Measurements from ENCODE around the gene HOXC10. TPM values are rescaled to one million over a fixed set of nuclear protein-coding genes. Genes with fewer than 3 reads are reported as not detected.

Gene HOXC10
- polyA plus RNA-seq, 3 donors = not detected

DNA sequence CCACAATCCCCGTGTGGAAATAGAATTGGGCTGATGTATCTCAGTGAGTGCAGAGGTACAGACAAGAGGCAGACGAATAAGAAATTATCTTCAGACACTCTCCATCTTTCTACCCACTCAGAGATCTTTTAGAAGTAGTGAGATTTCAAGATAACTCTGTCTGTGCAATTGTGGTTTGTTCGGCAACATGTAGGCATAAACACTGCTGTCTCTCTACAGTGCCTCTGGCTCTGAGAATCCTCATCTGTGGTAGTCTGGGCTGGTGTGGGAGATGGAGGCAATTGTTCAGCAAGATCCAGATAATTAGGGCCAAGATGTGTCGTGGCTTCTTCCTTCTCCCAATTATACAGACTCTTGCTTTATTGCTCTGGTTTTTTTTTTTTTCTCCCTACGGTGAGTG, 43.2 kb upstream of the HOXC10 start:
- Mint-ChIP-seq H3K9me3 (peaks cover 6 to 45% (median 30%) of the 10 kb centered on the region in 7 donors), H3K36me3 (peaks cover 2 to 7% of the 10 kb centered on the region in 2 donors), H3K27ac (no peak overlapping the region), H3K4me1 (peaks cover 4% of the 10 kb centered on the region), H3K27me3 (ENCODE audit: low read depth in 3 of 3) (peaks cover 94 to 97% (median 95%) of the 10 kb centered on the region in 3 donors), H3K4me3 (peak overlapping the region in 1 of 2 donors; percentile 59)
- WGBS (ENCODE audit: insufficient coverage) = no CpG with 5 or more reads among the region's 5 CpGs
- Histone ChIP-seq H3K9me3 (replicated peaks in 1 of 2; ENCODE audit: control insufficient read depth in 1 of 2, insufficient read depth in 1 of 2, low read length in 2 of 2) (peaks cover 8 to 76% of the 10 kb centered on the region in 2 donors), H3K36me3 (replicated peaks in 1 of 2; ENCODE audit: control insufficient read depth in 1 of 2, insufficient read depth in 2 of 2, low read length in 2 of 2) (no peaks in the 10 kb centered on the region), H3K4me2 (replicated peaks; ENCODE audit: extremely low read depth, low read length, poor library complexity, severe bottlenecking) (no peak overlapping the region), H3K27me3 (ENCODE audit: control insufficient read depth in 2 of 2, insufficient read depth in 2 of 2, low read length in 2 of 2) (peaks cover 89 to 97% of the 10 kb centered on the region in 2 donors), H3K79me2 (ENCODE audit: insufficient read depth, low read length) (no peaks in the 10 kb centered on the region), H3K4me1 (ENCODE audit: control insufficient read depth in 1 of 2, insufficient read depth in 2 of 2, low read length in 2 of 2) (no peaks in the 10 kb centered on the region), H3K9ac (ENCODE audit: insufficient read depth, low read length, poor library complexity, severe bottlenecking) (no peak overlapping the region), H3K4me3 (replicated peaks in 1 of 3; ENCODE audit: low read depth in 2 of 3, low read length in 3 of 3) (no peak overlapping the region), H2AFZ (ENCODE audit: insufficient read depth, low read depth, low read length, poor library complexity, severe bottlenecking) (no peak overlapping the region), H3K27ac (ENCODE audit: low read depth in 1 of 2, low read length in 2 of 2) (no peak overlapping the region), H4K20me1 (ENCODE audit: insufficient read depth, low read length) (no peaks in the 10 kb centered on the region)
- intact Hi-C loops (cut with micrococcal nuclease) = no loop called here
- TF ChIP-seq, protein P1, sequence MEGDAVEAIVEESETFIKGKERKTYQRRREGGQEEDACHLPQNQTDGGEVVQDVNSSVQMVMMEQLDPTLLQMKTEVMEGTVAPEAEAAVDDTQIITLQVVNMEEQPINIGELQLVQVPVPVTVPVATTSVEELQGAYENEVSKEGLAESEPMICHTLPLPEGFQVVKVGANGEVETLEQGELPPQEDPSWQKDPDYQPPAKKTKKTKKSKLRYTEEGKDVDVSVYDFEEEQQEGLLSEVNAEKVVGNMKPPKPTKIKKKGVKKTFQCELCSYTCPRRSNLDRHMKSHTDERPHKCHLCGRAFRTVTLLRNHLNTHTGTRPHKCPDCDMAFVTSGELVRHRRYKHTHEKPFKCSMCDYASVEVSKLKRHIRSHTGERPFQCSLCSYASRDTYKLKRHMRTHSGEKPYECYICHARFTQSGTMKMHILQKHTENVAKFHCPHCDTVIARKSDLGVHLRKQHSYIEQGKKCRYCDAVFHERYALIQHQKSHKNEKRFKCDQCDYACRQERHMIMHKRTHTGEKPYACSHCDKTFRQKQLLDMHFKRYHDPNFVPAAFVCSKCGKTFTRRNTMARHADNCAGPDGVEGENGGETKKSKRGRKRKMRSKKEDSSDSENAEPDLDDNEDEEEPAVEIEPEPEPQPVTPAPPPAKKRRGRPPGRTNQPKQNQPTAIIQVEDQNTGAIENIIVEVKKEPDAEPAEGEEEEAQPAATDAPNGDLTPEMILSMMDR (IDR thresholded peaks at IDR 0.05) = no peak
- no peak for DNase-seq

- peak overlapping the region in 1 of 2 donors; percentile 35 for H3K4me3 Mint-ChIP-seq
- no peak overlapping the region for H3K9ac ChIP-seq (ENCODE audit: insufficient read depth, low read length, poor library complexity, severe bottlenecking)
- H3K27me3 ChIP-seq (ENCODE audit: control insufficient read depth in 2 of 2, insufficient read depth in 2 of 2, low read length in 2 of 2) = peaks cover 88 to 97% of the 10 kb centered on the region in 2 donors
- H2AFZ ChIP-seq (ENCODE audit: insufficient read depth, low read depth, low read length, poor library complexity, severe bottlenecking) = no peak overlapping the region
- intact Hi-C loops (cut with micrococcal nuclease) = no loop called here
- H3K9me3 Mint-ChIP-seq = peaks cover 6 to 37% (median 25%) of the 10 kb centered on the region in 7 donors
- H3K27me3 Mint-ChIP-seq (ENCODE audit: low read depth in 3 of 3) = peaks cover 94 to 97% (median 95%) of the 10 kb centered on the region in 3 donors
- H3K4me3 ChIP-seq (replicated peaks in 1 of 3; ENCODE audit: low read depth in 2 of 3, low read length in 3 of 3) = no peak overlapping the region
- H4K20me1 ChIP-seq (ENCODE audit: insufficient read depth, low read length) = no peaks in the 10 kb centered on the region
- H3K4me1 ChIP-seq (ENCODE audit: control insufficient read depth in 1 of 2, insufficient read depth in 2 of 2, low read length in 2 of 2) = no peaks in the 10 kb centered on the region
- no peak overlapping the region for H3K27ac Mint-ChIP-seq
- no peak overlapping the region for H3K27ac ChIP-seq (ENCODE audit: low read depth in 1 of 2, low read length in 2 of 2)
- no CpG with 5 or more reads among the region's 2 CpGs for WGBS (ENCODE audit: insufficient coverage)
- peaks cover 8 to 72% of the 10 kb centered on the region in 2 donors for H3K9me3 ChIP-seq (replicated peaks in 1 of 2; ENCODE audit: control insufficient read depth in 1 of 2, insufficient read depth in 1 of 2, low read length in 2 of 2)
- DNase-seq = no peak
- no peaks in the 10 kb centered on the region for H3K36me3 ChIP-seq (replicated peaks in 1 of 2; ENCODE audit: control insufficient read depth in 1 of 2, insufficient read depth in 2 of 2, low read length in 2 of 2)
- H3K4me1 Mint-ChIP-seq = peaks cover 4% of the 10 kb centered on the region
- no peak overlapping the region for H3K4me2 ChIP-seq (replicated peaks; ENCODE audit: extremely low read depth, low read length, poor library complexity, severe bottlenecking)
- H3K79me2 ChIP-seq (ENCODE audit: insufficient read depth, low read length) = no peaks in the 10 kb centered on the region
- peaks cover 2 to 7% of the 10 kb centered on the region in 2 donors for H3K36me3 Mint-ChIP-seq
- TF ChIP-seq, protein P1 (IDR thresholded peaks at IDR 0.05) = no peak
Measured at GRCh38 chr12:53942467-53942997, 42.4 kb upstream of the HOXC10 start.

All from CD14-positive monocyte (primary cell).